DMS53 treated with DMSO at 0.1 percent for 48 hours (cell line): ENCODE data around the gene DMBT1.
A peak's percentile ranks its signal among the peaks of the same experiment; 100 is the strongest.

ENCODE experiments used
- DNase-seq: peaks from one replicate; lab custom pipeline; 2025; ENCODE audit not compliant: unreplicated experiment; lab: John Stamatoyannopoulos, UW

DMBT1 gene

DNA sequence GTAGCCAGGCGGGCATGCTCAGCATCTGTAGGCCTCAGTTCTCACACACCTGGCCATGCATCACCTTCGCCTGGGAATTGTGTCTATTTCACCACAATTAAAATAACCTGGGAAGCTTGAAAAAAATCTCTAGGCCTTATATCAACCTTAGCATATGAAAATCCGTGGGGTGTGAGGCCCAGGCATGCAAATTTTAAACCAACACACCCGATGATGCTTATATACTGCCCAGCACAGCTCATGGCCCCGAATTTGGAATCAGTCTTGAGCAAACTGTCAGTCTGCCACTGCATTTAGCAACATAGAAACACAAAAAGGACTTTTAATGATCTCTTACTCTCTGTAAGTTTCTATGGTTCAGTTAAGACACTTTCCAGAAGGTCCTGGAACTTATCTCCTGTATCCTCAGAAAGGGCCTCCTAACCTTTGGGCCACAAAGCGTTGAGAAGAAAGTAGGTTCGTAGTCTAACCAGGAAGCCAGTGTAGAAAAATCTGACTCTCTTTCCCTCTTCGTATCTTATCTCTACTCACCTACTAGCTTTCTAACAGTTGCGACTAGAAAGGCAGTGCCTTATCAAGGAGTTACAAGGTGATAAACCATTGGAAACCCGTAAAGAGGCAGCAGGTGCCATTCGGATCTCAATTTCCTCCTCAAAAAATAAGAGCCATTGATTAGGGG lies 12.0 kb upstream of the DMBT1 start:
- DNase-seq = no peak

DNA sequence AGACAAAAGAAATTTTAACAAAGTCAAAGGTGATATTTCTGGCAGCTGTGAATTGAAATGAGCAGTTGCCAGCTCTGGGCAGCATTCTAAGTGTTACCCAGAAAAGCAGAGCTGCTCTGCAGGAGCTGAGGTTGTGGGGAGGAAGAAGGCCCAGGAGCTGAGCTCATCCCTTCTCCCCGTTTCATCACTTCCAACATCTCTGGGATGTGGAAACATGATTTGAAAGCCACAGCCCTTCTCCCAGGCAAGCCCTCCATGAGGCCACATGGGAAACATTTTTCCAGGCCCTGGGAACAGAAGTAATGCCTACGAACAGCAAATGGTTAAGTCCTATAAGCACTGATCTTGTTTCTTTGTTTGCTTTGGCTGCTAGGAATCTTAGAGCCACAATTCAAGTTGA lies 10.9 kb upstream of the DMBT1 start:
- no peak for DNase-seq

- no peak for DNase-seq
These were observed 10.1 kb upstream of the DMBT1 start for GRCh38 chr10:122550427-122550826.

DNA sequence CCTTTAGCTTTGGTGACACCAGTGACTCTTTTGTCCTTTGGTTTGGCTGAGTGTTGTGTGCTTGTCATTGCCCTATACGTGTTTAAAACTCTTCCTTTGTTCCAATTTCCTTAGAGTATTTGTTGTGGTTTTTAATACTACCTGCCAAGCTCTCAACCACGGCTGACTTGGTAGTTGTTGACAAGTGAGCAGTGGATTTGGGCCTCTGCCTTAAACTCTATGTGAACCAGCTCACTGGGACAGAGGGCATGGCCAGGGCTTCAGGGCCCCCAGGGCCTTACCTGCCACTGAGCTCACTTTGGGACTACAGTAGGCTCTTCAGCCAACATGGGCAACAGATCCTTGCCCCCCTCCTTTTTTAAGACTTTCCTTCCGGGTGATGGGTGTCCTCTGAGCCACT lies 9.6 kb upstream of the DMBT1 start:
- DNase-seq = no peak

DNA sequence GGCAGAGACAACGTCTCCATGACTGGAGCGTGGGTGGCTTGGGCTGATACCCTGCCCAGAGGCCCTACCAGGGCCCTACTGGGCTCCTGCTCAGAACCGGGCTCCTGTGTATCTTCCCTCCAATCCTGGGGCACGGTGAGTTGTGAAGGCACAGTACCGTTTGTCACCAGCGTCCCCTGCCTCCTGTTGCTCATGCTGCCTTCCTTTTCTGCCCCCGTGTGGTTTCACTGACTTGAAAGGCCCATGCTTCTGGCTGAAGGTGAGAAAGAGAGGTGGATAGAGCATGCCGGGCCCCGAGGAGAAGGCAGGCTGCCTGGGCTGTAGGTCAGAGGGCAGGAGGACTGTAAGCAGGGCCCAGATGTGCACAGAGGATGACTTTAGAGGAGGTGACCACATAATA lies 9.1 kb upstream of the DMBT1 start:
- DNase-seq = no peak

- DNase-seq = no peak
These were observed 7.2 kb upstream of the DMBT1 start for GRCh38 chr10:122553341-122553740.

DNA sequence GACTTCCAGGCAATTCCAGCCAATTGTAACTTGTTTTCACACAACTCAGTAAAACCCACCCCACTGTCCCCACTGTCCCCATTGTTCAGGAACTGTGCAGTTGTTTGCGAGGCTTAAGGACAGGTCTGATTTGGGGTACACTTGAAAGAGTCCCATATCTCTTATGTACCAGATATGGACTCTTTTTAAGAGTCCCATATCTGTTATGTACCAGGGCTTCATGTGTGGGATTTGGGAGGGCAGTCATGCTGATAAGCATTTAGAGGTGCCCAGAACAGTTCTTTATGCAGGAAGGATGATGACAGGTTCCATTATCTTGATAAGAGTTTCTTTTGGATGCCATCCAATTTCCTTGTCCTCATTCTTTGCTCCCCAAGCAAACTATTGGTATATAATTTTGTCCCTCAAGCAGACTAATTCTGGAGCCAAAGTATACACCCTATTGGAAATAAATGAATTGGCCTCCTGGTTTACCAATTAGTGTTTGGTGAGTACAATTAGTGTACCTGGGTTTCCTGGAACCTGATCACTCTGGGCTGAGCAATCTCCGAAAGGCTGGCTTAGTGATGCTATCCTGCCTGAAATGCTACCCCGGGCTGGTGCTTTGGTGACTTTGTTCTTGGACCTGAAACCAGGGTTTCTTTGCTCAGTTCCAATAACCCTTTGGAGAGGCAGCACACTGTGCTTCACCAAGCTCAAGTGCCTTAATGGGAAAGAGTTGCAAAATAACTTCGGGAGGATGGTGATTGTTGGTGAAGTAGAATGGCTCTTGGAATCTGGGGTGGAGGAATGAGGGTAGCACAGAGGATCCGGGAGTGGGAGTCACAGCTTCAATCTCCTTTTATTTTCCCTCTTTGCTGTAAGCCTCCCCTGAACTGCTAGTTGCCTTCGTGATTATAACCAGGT lies 6.2 kb upstream of the DMBT1 start:
- peak; percentile 1 for DNase-seq

- peak; percentile 80 for DNase-seq
These were observed 5.1 kb upstream of the DMBT1 start for GRCh38 chr10:122555442-122555841.

GRCh38 chr10:122557516-122557915 lies 3.0 kb upstream of the DMBT1 start:
- no peak for DNase-seq

- no peak for DNase-seq
These were observed 2.1 kb upstream of the DMBT1 start for GRCh38 chr10:122558452-122558851.

GRCh38 chr10:122559228-122559627 lies 1.3 kb upstream of the DMBT1 start:
- no peak for DNase-seq

- DNase-seq = peak; percentile 7
These were observed 658 bp downstream of the DMBT1 start for GRCh38 chr10:122561212-122561611.

DNA sequence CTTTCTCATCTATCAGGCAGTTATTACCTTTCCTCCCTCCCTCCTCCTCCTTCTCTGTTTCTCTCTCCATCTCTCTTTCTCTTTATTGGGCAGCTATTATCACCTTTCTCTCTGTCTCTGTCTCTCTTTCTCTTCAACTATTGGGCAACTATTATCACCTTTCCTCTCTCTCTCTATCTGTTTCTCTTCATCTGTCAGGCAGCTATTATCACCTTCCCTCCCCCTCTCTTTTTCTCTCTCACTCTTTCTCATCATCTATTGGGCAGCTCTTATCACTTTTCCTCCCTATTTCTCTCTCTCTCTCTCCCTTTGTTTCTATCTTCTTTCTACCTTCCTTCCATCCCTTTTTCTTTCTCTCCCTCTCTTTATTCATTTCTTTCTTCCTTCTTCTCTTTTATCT lies 1.2 kb downstream of the DMBT1 start:
- no peak for DNase-seq

DNA sequence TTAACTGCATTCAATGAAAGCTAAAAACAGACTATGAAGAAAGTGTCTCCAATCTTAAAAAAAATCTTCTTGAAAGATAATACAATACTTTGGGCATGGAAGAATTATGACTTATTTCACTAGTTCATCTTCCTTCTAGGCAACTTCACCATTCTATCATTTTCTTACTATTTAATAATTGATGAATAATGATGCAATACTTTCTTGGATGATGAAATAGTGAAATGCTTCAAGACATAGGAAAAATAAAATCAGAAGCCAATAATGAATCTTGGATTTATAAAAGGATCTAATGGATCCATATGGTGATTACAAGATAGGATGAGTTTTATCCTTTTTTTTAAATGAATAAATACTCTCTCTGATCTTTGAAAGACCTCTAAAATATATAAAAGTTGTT lies 4.4 kb downstream of the DMBT1 start:
- no peak for DNase-seq

DNA sequence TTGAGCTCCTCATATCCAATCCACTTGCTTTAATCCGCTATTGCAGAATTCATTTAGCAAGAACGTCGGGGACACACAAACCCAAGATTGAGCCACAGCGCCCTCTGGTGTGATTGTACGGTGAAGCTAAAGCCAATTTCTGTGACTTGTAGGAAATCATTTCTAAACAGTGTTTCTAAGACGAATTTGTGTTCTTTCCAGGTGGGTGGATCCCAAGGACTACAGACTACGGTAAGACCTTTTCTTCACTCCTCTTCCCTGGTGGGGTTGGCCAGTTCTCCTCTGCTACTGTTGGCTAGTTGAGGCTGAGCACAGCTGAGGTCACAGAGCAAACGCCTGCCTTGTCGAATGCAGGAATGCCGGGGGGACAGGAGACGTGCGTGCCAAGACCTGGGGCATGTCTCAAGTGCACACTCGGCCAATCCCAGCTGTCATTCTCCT lies 5.2 kb downstream of the DMBT1 start:
- DNase-seq = peak; percentile 80

DNA sequence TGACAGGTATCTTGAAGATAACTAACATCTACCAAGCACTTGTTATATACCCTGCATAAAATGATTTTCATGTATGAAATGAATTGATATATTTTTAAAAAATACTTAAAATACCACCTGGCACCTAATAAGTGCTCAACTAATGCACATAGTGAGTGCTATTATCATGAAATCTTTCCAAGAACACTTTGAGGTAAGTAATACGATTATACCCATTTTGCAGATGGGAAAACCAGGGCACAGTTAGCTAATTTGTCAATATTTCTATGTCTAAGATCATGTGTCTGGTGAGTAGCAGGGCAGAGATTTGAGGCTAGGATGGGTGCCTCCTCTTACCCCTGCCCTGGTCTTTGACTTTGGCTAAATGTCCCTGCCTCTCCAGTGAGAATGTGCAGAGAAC lies 6.1 kb downstream of the DMBT1 start:
- no peak for DNase-seq

DNA sequence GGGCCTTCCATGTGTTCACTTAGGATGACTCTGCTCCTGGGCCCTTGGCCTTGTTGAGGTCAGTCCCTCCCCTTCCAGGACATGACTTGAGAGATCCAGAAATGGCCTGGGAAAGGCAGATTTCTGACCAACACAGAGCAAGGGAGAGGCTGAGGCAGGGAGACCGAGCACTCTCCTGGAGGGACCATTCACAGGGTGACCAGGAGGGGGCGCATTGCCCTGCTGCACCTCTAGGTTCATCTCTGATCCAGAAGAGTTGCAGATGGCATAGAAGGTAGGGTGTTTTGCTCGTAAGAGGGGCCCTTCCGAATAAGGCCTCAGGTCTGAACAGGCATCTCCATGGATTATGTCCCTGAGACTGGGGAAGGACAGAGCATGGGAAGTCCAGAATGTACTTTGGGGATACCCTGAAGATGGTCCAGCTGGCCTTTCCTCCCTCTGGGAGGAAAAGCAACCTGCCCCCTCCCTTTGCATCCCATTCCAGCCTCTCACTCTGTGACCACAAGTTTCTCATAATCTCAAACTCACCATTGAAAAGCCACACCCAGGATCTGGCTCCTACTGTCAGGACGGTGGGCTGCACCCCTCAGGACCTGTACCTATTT lies 6.6 kb downstream of the DMBT1 start:
- DNase-seq = no peak

DNA sequence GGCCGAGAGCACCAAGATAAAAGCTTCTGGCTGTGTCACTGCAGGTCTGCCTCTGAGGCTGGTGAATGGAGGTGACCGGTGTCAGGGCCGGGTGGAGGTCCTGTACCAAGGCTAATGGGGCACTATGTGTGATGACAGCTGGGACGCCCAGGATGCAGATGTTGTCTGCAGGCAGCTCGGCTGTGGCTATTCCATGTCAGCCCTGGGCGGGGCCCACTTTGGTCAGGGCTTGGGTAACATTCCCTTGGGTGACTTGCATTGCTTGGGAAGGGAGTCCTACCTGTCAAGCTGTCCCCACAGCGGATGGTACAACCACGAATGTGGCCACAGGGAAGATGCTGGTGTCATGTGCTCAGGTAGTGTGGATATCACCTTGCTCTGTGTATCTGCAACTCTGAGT lies 8.0 kb downstream of the DMBT1 start:
- no peak for DNase-seq

- DNase-seq = no peak
These were observed 10.4 kb downstream of the DMBT1 start for GRCh38 chr10:122570920-122571319.

- DNase-seq = no peak
These were observed 11.3 kb downstream of the DMBT1 start for GRCh38 chr10:122571892-122572291.

GRCh38 chr10:122575776-122576175 lies 15.2 kb downstream of the DMBT1 start:
- DNase-seq = no peak

DNA sequence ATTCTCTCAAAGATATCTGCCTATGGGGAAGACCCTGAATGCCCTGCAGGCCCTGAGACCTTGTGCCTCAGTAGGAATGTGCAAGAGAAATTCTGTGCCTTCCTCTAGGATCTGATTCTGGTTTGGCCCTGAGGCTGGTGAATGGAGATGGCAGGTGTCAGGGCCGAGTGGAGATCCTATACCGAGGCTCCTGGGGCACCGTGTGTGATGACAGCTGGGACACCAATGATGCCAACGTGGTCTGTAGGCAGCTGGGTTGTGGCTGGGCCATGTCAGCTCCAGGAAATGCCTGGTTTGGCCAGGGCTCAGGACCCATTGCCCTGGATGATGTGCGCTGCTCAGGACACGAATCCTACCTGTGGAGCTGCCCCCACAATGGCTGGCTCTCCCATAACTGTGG lies 15.7 kb downstream of the DMBT1 start:
- DNase-seq = no peak
